ENCODE results near the gene CMYA5. TPM values are rescaled to one million over a fixed set of nuclear protein-coding genes. Genes with fewer than 3 reads are reported as not detected.

Gene CMYA5
- polyA plus RNA-seq, 4 donors, result 16.0 to 20.1 (median 16.8) TPM

GRCh38 chr5:79834098-79834753 is 144.6 kb downstream of the CMYA5 start:
- no peak for DNase-seq (ENCODE audit: low read depth in 4 of 4, low spot score in 3 of 4)

DNA sequence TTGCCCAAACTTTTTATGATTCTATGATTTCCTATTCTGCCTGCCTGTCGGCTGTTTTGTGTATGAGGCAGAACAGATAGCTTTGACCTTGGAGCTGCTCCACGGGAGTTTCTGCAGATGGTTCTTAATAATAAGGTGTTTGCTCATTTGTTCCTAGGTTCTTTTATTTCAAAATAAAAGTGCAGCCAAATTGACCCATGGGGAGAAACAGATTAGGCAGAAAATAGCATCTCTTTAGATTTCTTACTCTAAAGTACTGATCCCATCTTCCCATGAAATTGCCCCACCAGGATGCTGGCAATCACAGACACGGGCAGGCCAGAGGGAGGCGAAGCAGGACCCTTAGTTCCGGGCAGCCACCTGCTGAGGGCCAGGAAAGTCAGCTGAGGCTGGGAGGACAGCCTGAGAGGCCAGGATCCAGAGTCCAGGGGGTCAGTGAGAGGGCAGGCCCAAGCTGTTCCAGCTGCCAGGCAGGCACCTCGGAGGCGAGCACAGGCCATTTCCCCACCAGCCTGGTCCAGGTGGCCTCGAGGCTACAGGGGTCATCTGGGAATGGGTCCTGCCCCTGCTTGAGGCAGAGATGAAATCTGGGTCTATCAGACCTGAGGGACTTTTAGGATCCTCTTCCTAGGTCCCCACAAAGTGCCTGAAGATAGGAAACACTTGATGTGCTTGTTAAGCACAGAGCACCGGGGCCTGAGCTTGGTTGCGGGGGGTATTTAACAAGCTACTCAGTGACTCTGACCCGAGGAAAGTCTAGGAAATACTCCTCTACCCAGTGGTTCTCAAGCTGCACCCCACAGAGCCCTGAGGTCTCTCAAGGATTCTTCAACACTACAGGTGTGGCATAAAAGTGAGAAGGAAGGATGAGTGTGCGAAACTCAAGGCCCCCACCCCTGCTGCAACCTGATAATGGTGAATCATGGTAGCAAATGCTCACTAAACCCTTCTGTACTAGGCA is 145.4 kb downstream of the CMYA5 start:
- DNase-seq (ENCODE audit: low read depth in 4 of 4, low spot score in 3 of 4), result no peak

- DNase-seq (ENCODE audit: low read depth in 4 of 4, low spot score in 3 of 4), result peak in 2 of 4 donors; percentile 53 to 67
Observed at GRCh38 chr5:79837761-79838551, 148.3 kb downstream of the CMYA5 start.

GRCh38 chr5:79840084-79840990 is 150.7 kb downstream of the CMYA5 start:
- DNase-seq (ENCODE audit: low read depth in 4 of 4, low spot score in 3 of 4), result no peak

- DNase-seq (ENCODE audit: low read depth in 4 of 4, low spot score in 3 of 4), result no peak
Observed at GRCh38 chr5:79841172-79841571, 151.5 kb downstream of the CMYA5 start.

- DNase-seq (ENCODE audit: low read depth in 4 of 4, low spot score in 3 of 4), result no peak
Observed at GRCh38 chr5:79842006-79842881, 152.6 kb downstream of the CMYA5 start.

- no peak for DNase-seq (ENCODE audit: low read depth in 4 of 4, low spot score in 3 of 4)
Observed at GRCh38 chr5:79842991-79843390, 153.4 kb downstream of the CMYA5 start.

GRCh38 chr5:79843450-79844388 is 154.1 kb downstream of the CMYA5 start:
- DNase-seq (ENCODE audit: low read depth in 4 of 4, low spot score in 3 of 4), result no peak

- DNase-seq (ENCODE audit: low read depth in 4 of 4, low spot score in 3 of 4), result no peak
Observed at GRCh38 chr5:79844571-79844970, 154.9 kb downstream of the CMYA5 start.

DNA sequence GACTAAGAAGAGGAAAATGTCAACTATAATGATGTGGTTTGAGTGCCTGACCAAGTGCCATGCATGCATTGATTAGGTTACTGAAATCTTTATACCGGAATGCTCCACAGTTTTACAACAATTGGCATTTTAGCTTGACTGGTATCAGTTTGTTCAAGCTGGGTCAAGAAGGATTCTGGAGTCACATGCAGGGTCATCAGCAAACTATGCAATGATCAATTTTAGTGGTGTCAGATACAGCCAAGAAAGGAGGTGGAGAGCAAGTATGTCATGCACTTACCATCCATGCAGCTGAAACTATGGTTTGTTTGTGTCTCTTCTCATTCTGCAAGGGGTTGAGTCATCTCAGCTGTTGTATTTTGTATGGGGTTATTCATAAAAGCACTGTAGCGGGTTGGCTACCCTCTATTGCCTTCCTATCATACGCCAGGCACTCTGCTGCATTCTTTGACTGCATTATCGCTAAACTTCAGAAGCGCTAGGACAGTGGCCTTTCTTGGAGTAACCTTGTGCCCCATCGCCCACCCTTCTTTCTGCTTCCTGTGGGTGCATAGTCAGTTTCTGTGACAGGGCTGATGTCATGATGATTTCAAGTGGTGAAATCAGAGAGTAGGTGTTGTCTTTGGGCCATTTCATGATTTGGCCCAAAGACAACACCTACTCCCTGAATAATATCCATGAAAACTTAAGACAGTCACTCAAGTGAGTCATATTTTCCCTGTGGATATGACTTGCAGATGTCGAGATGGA is 156.0 kb downstream of the CMYA5 start:
- DNase-seq (ENCODE audit: low read depth in 4 of 4, low spot score in 3 of 4), result no peak

DNA sequence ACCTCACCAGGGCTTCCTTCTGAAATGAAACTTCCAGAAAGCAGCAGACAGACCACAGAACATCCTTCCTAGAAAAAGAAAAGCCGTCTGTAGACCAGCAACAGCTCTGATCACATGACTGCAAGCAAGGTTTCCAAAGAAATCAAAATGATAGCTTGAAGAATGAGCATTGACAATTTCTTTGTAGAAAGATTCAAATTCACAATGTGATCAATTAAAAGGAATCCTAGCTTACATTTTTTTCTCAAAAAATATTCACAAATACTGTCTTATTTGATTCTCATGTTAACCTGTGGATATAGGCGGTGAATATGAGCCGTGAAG is 156.5 kb downstream of the CMYA5 start:
- no peak for DNase-seq (ENCODE audit: low read depth in 4 of 4, low spot score in 3 of 4)

DNA sequence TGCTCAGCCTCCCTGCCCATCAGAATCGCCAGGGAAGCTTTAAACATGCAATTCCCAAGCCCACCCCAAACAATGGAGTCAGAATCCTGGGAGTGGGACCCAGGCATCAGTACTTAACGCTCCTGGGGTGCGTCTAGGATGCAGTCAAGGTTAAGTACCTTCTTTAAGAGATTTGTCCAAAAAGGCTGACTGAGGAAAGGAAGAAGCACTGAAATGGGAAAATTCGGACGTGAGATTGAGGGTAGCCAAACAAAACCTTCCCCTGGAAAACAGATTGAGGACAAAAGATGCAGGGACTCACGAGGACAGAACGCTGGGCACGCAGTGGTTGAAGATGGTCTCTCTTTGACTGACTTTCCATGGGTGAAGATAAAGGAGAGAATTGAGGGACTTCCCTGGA is 157.9 kb downstream of the CMYA5 start:
- DNase-seq (ENCODE audit: low read depth in 4 of 4, low spot score in 3 of 4), result no peak

DNA sequence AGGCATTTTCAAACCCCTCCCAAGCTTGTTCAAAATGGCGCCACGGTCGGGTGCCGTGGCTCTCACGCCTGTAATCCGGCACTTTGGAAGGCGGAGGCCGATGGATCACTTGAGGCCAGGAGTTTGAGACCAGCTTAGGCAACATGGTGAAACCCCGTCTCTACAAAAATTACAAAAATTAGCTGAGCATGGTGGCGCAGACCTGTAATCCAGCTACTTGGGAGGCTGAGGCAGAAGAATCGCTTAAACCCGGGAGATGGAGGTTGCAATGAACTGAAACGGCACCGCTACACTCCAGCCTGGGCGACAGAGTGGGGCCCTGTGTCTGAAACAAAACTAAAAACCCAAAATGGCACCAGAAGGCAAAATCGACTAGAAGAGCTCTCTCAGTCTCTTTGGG is 159.4 kb downstream of the CMYA5 start:
- no peak for DNase-seq (ENCODE audit: low read depth in 4 of 4, low spot score in 3 of 4)
